Measurements from ENCODE around the gene ZNF474. TPM values are rescaled to one million over a fixed set of nuclear protein-coding genes. Genes with fewer than 3 reads are reported as not detected.

ZNF474 gene
- total and polyA plus RNA-seq, 9 donors, result 0.12 to 5.7 (median 0.31) TPM; not detected in 1

- intact Hi-C loops (cut with DNase I), result no loop called here
- Histone ChIP-seq H3K27ac (no peak overlapping the region), H3K36me3 (no peaks in the 10 kb centered on the region), H3K4me3 (no peak overlapping the region), H3K27me3 (no peaks in the 10 kb centered on the region), H3K9me3 (no peaks in the 10 kb centered on the region), H3K4me1 (ENCODE audit: insufficient read depth) (no peaks in the 10 kb centered on the region)
- DNase-seq, result no peak
- TF ChIP-seq POLR2A (IDR thresholded peaks at IDR 0.05), result no peak
- WGBS, 3 donors, result 83 to 86% (median 85%) methylated on average over 5 of the region's 5 CpGs
These were observed 17.9 kb upstream of the ZNF474 start for GRCh38 chr5:122111460-122111859.

- Histone ChIP-seq H3K27me3 (no peaks in the 10 kb centered on the region), H3K9me3 (no peaks in the 10 kb centered on the region), H3K4me1 (ENCODE audit: insufficient read depth) (no peaks in the 10 kb centered on the region), H3K4me3 (no peak overlapping the region), H3K27ac (no peak overlapping the region), H3K36me3 (no peaks in the 10 kb centered on the region)
- WGBS, 3 donors, result 59 to 64% (median 61%) methylated on average over 3 of the region's 3 CpGs
- TF ChIP-seq CTCF (IDR thresholded peaks at IDR 0.05), result no peak
- TF ChIP-seq POLR2A (IDR thresholded peaks at IDR 0.05), result no peak
- no peak for TF ChIP-seq EP300 (IDR thresholded peaks at IDR 0.05)
- intact Hi-C loops (cut with DNase I), result no loop called here
- no peak for DNase-seq
These were observed 17.3 kb upstream of the ZNF474 start for GRCh38 chr5:122112063-122112462.

GRCh38 chr5:122112733-122113558 is 16.4 kb upstream of the ZNF474 start:
- intact Hi-C loops (cut with DNase I), result no loop called here

GRCh38 chr5:122114501-122114900 is 14.8 kb upstream of the ZNF474 start:
- Histone ChIP-seq H3K27ac (no peak overlapping the region), H3K4me3 (no peak overlapping the region), H3K36me3 (no peaks in the 10 kb centered on the region), H3K27me3 (no peaks in the 10 kb centered on the region), H3K4me1 (ENCODE audit: insufficient read depth) (no peaks in the 10 kb centered on the region), H3K9me3 (no peaks in the 10 kb centered on the region)
- WGBS, 3 donors, result 61 to 63% (median 63%) methylated on average over 2 of the region's 2 CpGs
- no peak for DNase-seq
- TF ChIP-seq POLR2A (IDR thresholded peaks at IDR 0.05), result no peak
- no peak for TF ChIP-seq EP300 (IDR thresholded peaks at IDR 0.05)
- no peak for TF ChIP-seq CTCF (IDR thresholded peaks at IDR 0.05)
- intact Hi-C loops (cut with DNase I), result no loop called here

More at GRCh38 chr5:122112733-122113558, 16.4 kb upstream of the ZNF474 start:
- H3K4me3 ChIP-seq, result no peak overlapping the region
- H3K27me3 ChIP-seq, result no peaks in the 10 kb centered on the region
- TF ChIP-seq POLR2A (IDR thresholded peaks at IDR 0.05), result no peak
- TF ChIP-seq CTCF (IDR thresholded peaks at IDR 0.05), result no peak
- TF ChIP-seq EP300 (IDR thresholded peaks at IDR 0.05), result no peak
- WGBS, 3 donors, result 78 to 94% (median 80%) methylated on average over 6 of the region's 6 CpGs
- H3K36me3 ChIP-seq, result no peaks in the 10 kb centered on the region
- no peak overlapping the region for H3K27ac ChIP-seq
- DNase-seq, result no peak
- no peaks in the 10 kb centered on the region for H3K9me3 ChIP-seq
- no peaks in the 10 kb centered on the region for H3K4me1 ChIP-seq (ENCODE audit: insufficient read depth)

GRCh38 chr5:122118356-122118948 is 10.9 kb upstream of the ZNF474 start:
- intact Hi-C loops (cut with DNase I), result no loop called here
- H3K27me3 ChIP-seq, result no peaks in the 10 kb centered on the region
- H3K27ac ChIP-seq, result no peak overlapping the region
- no peak for DNase-seq
- no peaks in the 10 kb centered on the region for H3K36me3 ChIP-seq
- no peaks in the 10 kb centered on the region for H3K4me1 ChIP-seq (ENCODE audit: insufficient read depth)
- TF ChIP-seq CTCF (IDR thresholded peaks at IDR 0.05), result no peak
- TF ChIP-seq POLR2A (IDR thresholded peaks at IDR 0.05), result no peak
- no peak for TF ChIP-seq EP300 (IDR thresholded peaks at IDR 0.05)
- H3K9me3 ChIP-seq, result no peaks in the 10 kb centered on the region
- H3K4me3 ChIP-seq, result no peak overlapping the region
- WGBS, 3 donors, result 84 to 93% (median 90%) methylated on average over 1 of the region's 1 CpG

All from ovary (tissue), 9 donors.